ENCODE data around the gene SETD2. TPM values are rescaled to one million over a fixed set of nuclear protein-coding genes. Genes with fewer than 3 reads are reported as not detected.

SETD2 gene
- total RNA-seq, 1 experiment from 2014 or later = 37.0 TPM

- in situ Hi-C loops (cut with HindIII; ENCODE audit: low sequenced_read_pairs) = no loop called here
- no peak for DNase-seq (ENCODE audit: low spot score)
These were observed 173.1 kb downstream of the SETD2 start for GRCh38 chr3:46990573-46991374.

- no peak for DNase-seq (ENCODE audit: low spot score)
- in situ Hi-C loops (cut with HindIII; ENCODE audit: low sequenced_read_pairs) = no loop called here
These were observed 174.6 kb downstream of the SETD2 start for GRCh38 chr3:46989146-46989810.

- in situ Hi-C loops (cut with HindIII; ENCODE audit: low sequenced_read_pairs) = no loop called here
- no peak for DNase-seq (ENCODE audit: low spot score)
These were observed 175.3 kb downstream of the SETD2 start for GRCh38 chr3:46988616-46989015.

GRCh38 chr3:46987743-46988401 is 176.0 kb downstream of the SETD2 start:
- no peak for DNase-seq (ENCODE audit: low spot score)
- in situ Hi-C loops (cut with HindIII; ENCODE audit: low sequenced_read_pairs) = no loop called here

- DNase-seq (ENCODE audit: low spot score) = no peak
- in situ Hi-C loops (cut with HindIII; ENCODE audit: low sequenced_read_pairs) = no loop called here
These were observed 176.6 kb downstream of the SETD2 start for GRCh38 chr3:46987319-46987742.

GRCh38 chr3:46986782-46987310 is 177.1 kb downstream of the SETD2 start:
- no peak for DNase-seq (ENCODE audit: low spot score)
- in situ Hi-C loops (cut with HindIII; ENCODE audit: low sequenced_read_pairs) = no loop called here

GRCh38 chr3:46986055-46986730 is 177.7 kb downstream of the SETD2 start:
- no peak for DNase-seq (ENCODE audit: low spot score)
- in situ Hi-C loops (cut with HindIII; ENCODE audit: low sequenced_read_pairs) = no loop called here

GRCh38 chr3:46985588-46985987 is 178.3 kb downstream of the SETD2 start:
- DNase-seq (ENCODE audit: low spot score) = no peak
- in situ Hi-C loops (cut with HindIII; ENCODE audit: low sequenced_read_pairs) = no loop called here

GRCh38 chr3:46984591-46985459 is 179.1 kb downstream of the SETD2 start:
- in situ Hi-C loops (cut with HindIII; ENCODE audit: low sequenced_read_pairs) = no loop called here
- DNase-seq (ENCODE audit: low spot score) = no peak

- in situ Hi-C loops (cut with HindIII; ENCODE audit: low sequenced_read_pairs) = no loop called here
- DNase-seq (ENCODE audit: low spot score) = no peak
These were observed 181.4 kb downstream of the SETD2 start for GRCh38 chr3:46982546-46982945.

- in situ Hi-C loops (cut with HindIII; ENCODE audit: low sequenced_read_pairs) = no loop called here
- no peak for DNase-seq (ENCODE audit: low spot score)
These were observed 181.9 kb downstream of the SETD2 start for GRCh38 chr3:46981932-46982471.

GRCh38 chr3:46979958-46980497 is 183.9 kb downstream of the SETD2 start:
- peak; percentile 25 for DNase-seq (ENCODE audit: low spot score)
- in situ Hi-C loops (cut with HindIII; ENCODE audit: low sequenced_read_pairs) = no loop called here

- in situ Hi-C loops (cut with HindIII; ENCODE audit: low sequenced_read_pairs) = no loop called here
- DNase-seq (ENCODE audit: low spot score) = peak; percentile 73
These were observed 184.6 kb downstream of the SETD2 start, which contains the start of gene NBEAL2 for GRCh38 chr3:46978985-46979944. TSS of gene NBEAL2 (plus strand) at chr3:46979666. CDS start at chr3:46979862, 196 bp downstream.

- no peak for DNase-seq (ENCODE audit: low spot score)
- in situ Hi-C loops (cut with HindIII; ENCODE audit: low sequenced_read_pairs) = no loop called here
These were observed 185.5 kb downstream of the SETD2 start for GRCh38 chr3:46978381-46978780.

- in situ Hi-C loops (cut with HindIII; ENCODE audit: low sequenced_read_pairs) = no loop called here
- no peak for DNase-seq (ENCODE audit: low spot score)
These were observed 186.1 kb downstream of the SETD2 start for GRCh38 chr3:46977811-46978195.

- DNase-seq (ENCODE audit: low spot score) = peak; percentile 99
- in situ Hi-C loops (cut with HindIII; ENCODE audit: low sequenced_read_pairs) = no loop called here
These were observed 187.4 kb downstream of the SETD2 start, which contains the start of gene CCDC12 for GRCh38 chr3:46976326-46977190. TSS of gene CCDC12 (minus strand) at chr3:46976745. CDS start at chr3:46976732, 13 bp downstream.

Data from G401 (cell line).